SK-N-SH (cell line): Measurements from ENCODE around the gene GCN1. TPM values are rescaled to one million over a fixed set of nuclear protein-coding genes. Genes with fewer than 3 reads are reported as not detected.
A peak's percentile ranks its signal among the peaks of the same experiment; 100 is the strongest.

Source experiments
- CTCF ChIA-PET: fragments of 300-600, 350-600 bp; formaldehyde crosslinking; extraction: SDS; loops from one replicate; lab custom pipeline; 2021; lab: Yijun Ruan, JAX
- POLR2A ChIA-PET: fragments of 350-600 bp; sonication (Branson Sonifier 250); formaldehyde crosslinking; extraction: SDS; loops from one replicate; lab custom pipeline; 2020; ENCODE audit warnings: antibody characterized with exemption, inconsistent platforms; lab: Yijun Ruan, JAX
- DNase-seq: peaks from one replicate; pipeline ENCODE4 v3.0.0; 2012
- H2AFZ ChIP-seq: fragments of 200-600 bp; sonication (generic); 2 replicates; pipeline ENCODE4 v1.8.1; 2016; ENCODE audit warnings: antibody characterized with exemption, mild to moderate bottlenecking, low read depth
- H3F3A ChIP-seq: fragments of 200-600 bp; sonication (generic); replicated peaks from 2 replicates; pipeline ENCODE3; 2016; ENCODE audit warnings: antibody characterized with exemption, mild to moderate bottlenecking; ENCODE audit not compliant: insufficient read depth
- H3K27ac ChIP-seq, 2 experiments: fragments of 200-500 bp in 1 of 2; fragments of 200-600 bp in 1 of 2; sonication (Bioruptor generic) in 1 of 2; sonication (generic), shearing (Covaris generic) in 1 of 2; 2 replicates each; pipeline versions ENCODE4 v1.5.1 to v1.6.1; 2014 to 2016; ENCODE audit warnings: low read depth in 2 of 2, inconsistent platforms in 1 of 2, low read length in 1 of 2, mild to moderate bottlenecking in 1 of 2, mixed read lengths in 1 of 2
- H3K27me3 ChIP-seq: fragments of 200-600 bp; sonication (generic), shearing (Covaris generic); 2 replicates; pipeline ENCODE4 v1.6.1; 2016; ENCODE audit warnings: mixed run types; ENCODE audit not compliant: insufficient read depth
- H3K36me3 ChIP-seq, 2 experiments: fragments of 200-500 bp in 1 of 2; fragments of 200-600 bp in 1 of 2; sonication (Bioruptor generic) in 1 of 2; sonication (generic) in 1 of 2; replicated peaks in 1 of 2; 2 replicates each; pipeline versions ENCODE3 to v1.5.1; 2014 to 2016; ENCODE audit warnings: low read length in 1 of 2, mild to moderate bottlenecking in 1 of 2; ENCODE audit not compliant: insufficient read depth in 2 of 2, control insufficient read depth in 1 of 2
- H3K4me1 ChIP-seq, 2 experiments: fragments of 200-500 bp in 1 of 2; fragments of 200-600 bp in 1 of 2; sonication (Bioruptor generic) in 1 of 2; sonication (generic), shearing (Covaris generic) in 1 of 2; 2 replicates each; pipeline versions ENCODE4 v1.5.1 to v1.6.1; 2014 to 2016; ENCODE audit warnings: low read depth in 1 of 2, low read length in 1 of 2, mixed run types in 1 of 2; ENCODE audit not compliant: insufficient read depth in 2 of 2, control insufficient read depth in 1 of 2
- H3K4me2 ChIP-seq: fragments of 200-600 bp; sonication (generic), shearing (Covaris generic); 2 replicates; pipeline ENCODE4 v1.6.1; 2017; ENCODE audit warnings: mixed run types
- H3K4me3 ChIP-seq, 2 experiments: fragments of 200-500 bp in 1 of 2; fragments of 200-600 bp in 1 of 2; sonication (Bioruptor generic) in 1 of 2; sonication (generic), shearing (Covaris generic) in 1 of 2; 2 replicates each; pipeline versions ENCODE4 v1.5.1 to v1.8.1; 2014 to 2016; ENCODE audit warnings: low read depth in 2 of 2, inconsistent platforms in 1 of 2, low read length in 1 of 2, mild to moderate bottlenecking in 1 of 2, mixed read lengths in 1 of 2, moderate library complexity in 1 of 2
- H3K79me2 ChIP-seq: fragments of 200-600 bp; sonication (generic); 2 replicates; pipeline ENCODE4 v1.8.1; 2017; ENCODE audit warnings: mild to moderate bottlenecking; ENCODE audit not compliant: insufficient read depth
- H3K9ac ChIP-seq: fragments of 200-600 bp; sonication (generic); 2 replicates; pipeline ENCODE4 v1.6.1; 2017; ENCODE audit warnings: mixed run types
- H3K9me2 ChIP-seq: fragments of 200-600 bp; sonication (generic); 2 replicates; pipeline ENCODE4 v1.6.1; 2017; ENCODE audit warnings: mixed run types
- H3K9me3 ChIP-seq: fragments of 200-600 bp; sonication (generic); 2 replicates; pipeline ENCODE4 v1.6.1; 2017; ENCODE audit warnings: mixed run types, mild to moderate bottlenecking, moderate library complexity
- H4K20me1 ChIP-seq: fragments of 200-600 bp; sonication (generic); 2 replicates; pipeline ENCODE4 v1.6.1; 2017; ENCODE audit warnings: mild to moderate bottlenecking, mixed run types; ENCODE audit not compliant: insufficient read depth
- CHD2 ChIP-seq: fragments of 150-350 bp; IDR thresholded peaks from 2 replicates; pipeline ENCODE4 v1.6.1; 2018; ENCODE audit warnings: low read length; ENCODE audit not compliant: partially characterized antibody
- EP300 ChIP-seq, 2 experiments: IDR thresholded peaks; 2 replicates each; pipeline versions ENCODE4 v1.4.0 to v1.6.1; 2012; ENCODE audit warnings: borderline replicate concordance in 1 of 2, low read depth in 1 of 2, low read length in 1 of 2
- EZH2phosphoT487 ChIP-seq: fragments of 200-600 bp; sonication (generic); IDR thresholded peaks from 2 replicates; pipeline ENCODE4 v1.6.1; 2017; ENCODE audit warnings: low read depth, mixed run types, mild to moderate bottlenecking, antibody characterized with exemption, moderate library complexity, borderline replicate concordance
- FOSL2 ChIP-seq: IDR thresholded peaks from 2 replicates; pipeline ENCODE4 v1.4.0; 2012; ENCODE audit warnings: low read depth, mild to moderate bottlenecking, moderate library complexity, borderline replicate concordance
- GATA2 ChIP-seq: sonication (generic); formaldehyde crosslinking; IDR thresholded peaks from 2 replicates; pipeline ENCODE4 v1.5.0; 2020; ENCODE audit warnings: mild to moderate bottlenecking, missing genetic modification reagents
- IRF3 ChIP-seq: fragments of 150-350 bp; IDR thresholded peaks from 2 replicates; pipeline ENCODE4 v1.6.1; 2016; ENCODE audit warnings: mild to moderate bottlenecking, low read depth, low read length
- MXI1 ChIP-seq: IDR thresholded peaks from 2 replicates; pipeline ENCODE4 v1.6.1; 2012; ENCODE audit warnings: mild to moderate bottlenecking, low read depth, low read length, improper control_type of control experiment
- NFIC ChIP-seq: IDR thresholded peaks from 2 replicates; pipeline ENCODE4 v1.4.0; 2012; ENCODE audit warnings: borderline replicate concordance
- RAD21 ChIP-seq: IDR thresholded peaks from 2 replicates; pipeline ENCODE4 v1.6.1; 2012; ENCODE audit warnings: mild to moderate bottlenecking, low read length
- RCOR1 ChIP-seq: fragments of 150-350 bp; IDR thresholded peaks from 2 replicates; pipeline ENCODE4 v1.6.1; 2017; ENCODE audit warnings: antibody characterized with exemption, low read length
- REST ChIP-seq: IDR thresholded peaks from 2 replicates; pipeline ENCODE4 v1.6.1; 2012; ENCODE audit warnings: mild to moderate bottlenecking, low read depth, low read length, moderate library complexity
- RFX5 ChIP-seq: IDR thresholded peaks from 2 replicates; pipeline ENCODE4 v1.6.1; 2012; ENCODE audit warnings: mild to moderate bottlenecking, improper control_type of control experiment, low read length
- RXRA ChIP-seq: IDR thresholded peaks from 2 replicates; pipeline ENCODE4 v1.4.0; 2012; ENCODE audit warnings: low read depth, mild to moderate bottlenecking, borderline replicate concordance
- SMC3 ChIP-seq: IDR thresholded peaks from 2 replicates; pipeline ENCODE4 v1.6.1; 2012; ENCODE audit warnings: low read depth, low read length, improper control_type of control experiment
- TAF1 ChIP-seq: IDR thresholded peaks from 2 replicates; pipeline ENCODE4 v1.6.1; 2012; ENCODE audit warnings: low read depth, mild to moderate bottlenecking, low read length, moderate library complexity, borderline replicate concordance
- TCF12 ChIP-seq: IDR thresholded peaks from 2 replicates; pipeline ENCODE4 v1.4.0; 2012
- ZBTB33 ChIP-seq: IDR thresholded peaks from 2 replicates; pipeline ENCODE4 v1.4.0; 2012; ENCODE audit warnings: low read depth, borderline replicate concordance
- WGBS: methylation state at CpG from one replicate; pipeline ENCODE4 v1.1.6; 2017; ENCODE audit warnings: low lambda C conversion rate; 5-methylcytosine and 5-hydroxymethylcytosine counted together
- polyA plus RNA-seq, 3 experiments: library from polyadenylated mRNA; depleted of rRNA; stranded (reverse); fragments of >200 nt; gene quantifications; 2 replicates each; pipeline ENCODE4 v1.2.3, GENCODE V29; 2012
- TF ChIP-seq, protein P1 (sequence below): fragments of 200-600 bp; sonication (generic); IDR thresholded peaks from 2 replicates; pipeline ENCODE4 v1.6.1; 2017; ENCODE audit warnings: antibody characterized with exemption, mild to moderate bottlenecking, moderate library complexity

GCN1 gene
- polyA plus RNA-seq, 1 of the 3 experiments (the other 2 are of a cell fraction), result 54.4 TPM

DNA sequence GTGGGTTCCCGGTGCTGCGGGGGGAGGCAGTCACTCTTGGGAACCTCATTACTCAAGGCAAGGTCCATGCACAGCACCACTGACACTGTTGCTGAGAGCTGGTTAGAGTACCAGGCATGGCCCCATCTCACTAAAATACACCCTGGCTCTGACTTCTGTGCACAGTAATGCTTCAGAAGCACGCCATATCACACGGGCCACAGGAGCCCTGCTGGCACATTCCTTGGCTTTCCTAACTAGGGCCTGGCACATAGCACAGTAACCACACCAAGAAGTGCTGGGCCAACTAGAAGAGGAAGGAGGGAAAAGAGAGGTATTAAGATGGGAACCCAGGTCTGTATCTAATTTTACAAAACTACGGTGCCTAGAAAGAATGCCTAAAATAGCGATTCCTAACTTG is 64.5 kb downstream of the GCN1 start:
- Histone ChIP-seq H3K4me2 (no peak overlapping the region), H3F3A (peaks cover 16% of the 10 kb centered on the region), H2AFZ (no peak overlapping the region), H3K79me2 (no peaks in the 10 kb centered on the region), H4K20me1 (no peaks in the 10 kb centered on the region), H3K4me3 (no peak overlapping the region), H3K27me3 (no peaks in the 10 kb centered on the region), H3K4me1 (no peaks in the 10 kb centered on the region), H3K27ac (no peak overlapping the region), H3K36me3 (peaks cover 60 to 86% of the 10 kb centered on the region in 2 experiments), H3K9me3 (no peaks in the 10 kb centered on the region), H3K9me2 (no peaks in the 10 kb centered on the region), H3K9ac (no peak overlapping the region)
- WGBS, result 91% methylated on average over 6 of the region's 6 CpGs
- POLR2A ChIA-PET, result no interaction called here
- CTCF ChIA-PET, result no interaction called here
- DNase-seq, result no peak
- TF ChIP-seq TAF1 (no peak), RCOR1 (no peak), NFIC (no peak), EP300 (IDR thresholded peaks at IDR 0.05; ENCODE audit: borderline replicate concordance in 1 of 2, low read depth in 1 of 2, low read length in 1 of 2) (no peak), FOSL2 (no peak), EZH2phosphoT487 (no peak), RXRA (no peak), IRF3 (no peak), RFX5 (no peak), GATA2 (CRISPR knock-in tag) (no peak), ZBTB33 (no peak)

- H3K9ac ChIP-seq, result no peak overlapping the region
- no peaks in the 10 kb centered on the region for H3K9me2 ChIP-seq
- peak overlapping the region in 1 of 2 experiments; percentile 23; a peak in 2 of 4 replicates for H3K27ac ChIP-seq
- DNase-seq, result no peak
- H3K79me2 ChIP-seq, result no peaks in the 10 kb centered on the region
- H3K36me3 ChIP-seq, result peaks cover 34 to 52% of the 10 kb centered on the region in 2 experiments
- H3K4me3 ChIP-seq, result no peak overlapping the region
- 97% methylated on average over 2 of the region's 2 CpGs for WGBS
- H3K4me2 ChIP-seq, result no peak overlapping the region
- CTCF ChIA-PET, result interaction anchor here (1.0 kb wide), 1 partner anchor 102 kb away, joined by 3 read pairs; no protein-coding TSS in a partner anchor
- no peaks in the 10 kb centered on the region for H3K27me3 ChIP-seq
- POLR2A ChIA-PET, result interaction anchor here (0.6 to 2.3 kb wide), 2 partner anchors 17 to 75 kb away, joined by 4 to 9 read pairs; partner anchors contain the start of gene RPLP0
- H2AFZ ChIP-seq, result no peak overlapping the region
- peaks cover 19% of the 10 kb centered on the region for H3F3A ChIP-seq
- no peaks in the 10 kb centered on the region for H4K20me1 ChIP-seq
- H3K4me1 ChIP-seq, result no peaks in the 10 kb centered on the region
- H3K9me3 ChIP-seq, result no peaks in the 10 kb centered on the region
- TF ChIP-seq EZH2phosphoT487, result no peak
- no peak for TF ChIP-seq REST
- TF ChIP-seq RFX5, result no peak
- TF ChIP-seq IRF3, result no peak
- no peak for TF ChIP-seq CHD2
- TF ChIP-seq SMC3, result no peak
- TF ChIP-seq, protein P1, sequence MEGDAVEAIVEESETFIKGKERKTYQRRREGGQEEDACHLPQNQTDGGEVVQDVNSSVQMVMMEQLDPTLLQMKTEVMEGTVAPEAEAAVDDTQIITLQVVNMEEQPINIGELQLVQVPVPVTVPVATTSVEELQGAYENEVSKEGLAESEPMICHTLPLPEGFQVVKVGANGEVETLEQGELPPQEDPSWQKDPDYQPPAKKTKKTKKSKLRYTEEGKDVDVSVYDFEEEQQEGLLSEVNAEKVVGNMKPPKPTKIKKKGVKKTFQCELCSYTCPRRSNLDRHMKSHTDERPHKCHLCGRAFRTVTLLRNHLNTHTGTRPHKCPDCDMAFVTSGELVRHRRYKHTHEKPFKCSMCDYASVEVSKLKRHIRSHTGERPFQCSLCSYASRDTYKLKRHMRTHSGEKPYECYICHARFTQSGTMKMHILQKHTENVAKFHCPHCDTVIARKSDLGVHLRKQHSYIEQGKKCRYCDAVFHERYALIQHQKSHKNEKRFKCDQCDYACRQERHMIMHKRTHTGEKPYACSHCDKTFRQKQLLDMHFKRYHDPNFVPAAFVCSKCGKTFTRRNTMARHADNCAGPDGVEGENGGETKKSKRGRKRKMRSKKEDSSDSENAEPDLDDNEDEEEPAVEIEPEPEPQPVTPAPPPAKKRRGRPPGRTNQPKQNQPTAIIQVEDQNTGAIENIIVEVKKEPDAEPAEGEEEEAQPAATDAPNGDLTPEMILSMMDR, result no peak
- TF ChIP-seq FOSL2, result no peak
- TF ChIP-seq RAD21, result no peak
- TF ChIP-seq TCF12, result no peak
- no peak for TF ChIP-seq MXI1
These were observed 67.9 kb downstream of the GCN1 start for GRCh38 chr12:120126635-120127005.
